ENCODE results near the gene VWA2. TPM values are rescaled to one million over a fixed set of nuclear protein-coding genes. Genes with fewer than 3 reads are reported as not detected.

The VWA2 gene
- polyA plus RNA-seq, 1 donor from 2014 or later: not detected

- no peak overlapping the region for H3K27ac ChIP-seq (ENCODE audit: low read length)
- no peak for TF ChIP-seq TAF1 (IDR thresholded peaks at IDR 0.05; ENCODE audit: low read depth)
- no peak for TF ChIP-seq REST (IDR thresholded peaks at IDR 0.05; ENCODE audit: borderline replicate concordance)
- no peak for TF ChIP-seq CTCF (IDR thresholded peaks at IDR 0.05; ENCODE audit: poor library complexity, severe bottlenecking)
- TF ChIP-seq EZH2 (IDR thresholded peaks at IDR 0.05; ENCODE audit: borderline replicate concordance, insufficient read depth, low read length, poor library complexity, severe bottlenecking): no peak
- no peak for TF ChIP-seq EP300 (conservative IDR thresholded peaks at IDR 0.05; ENCODE audit: poor library complexity, severe bottlenecking)
- TF ChIP-seq MXI1 (conservative IDR thresholded peaks at IDR 0.05; ENCODE audit: poor library complexity, severe bottlenecking): no peak
- TF ChIP-seq SMC3 (conservative IDR thresholded peaks at IDR 0.05; ENCODE audit: poor library complexity): no peak
- no peak for TF ChIP-seq POLR2AphosphoS5 (IDR thresholded peaks at IDR 0.05)
- TF ChIP-seq RAD21 (conservative IDR thresholded peaks at IDR 0.05): no peak
- H3K9ac ChIP-seq (ENCODE audit: low read length): no peak overlapping the region
- no peaks in the 10 kb centered on the region for H3K9me3 ChIP-seq (ENCODE audit: low read length)
- H3K36me3 ChIP-seq (ENCODE audit: insufficient read depth, low read length): no peaks in the 10 kb centered on the region
- no peaks in the 10 kb centered on the region for H4K20me1 ChIP-seq (ENCODE audit: insufficient read depth)
- H3F3A ChIP-seq (ENCODE audit: insufficient read depth, low read length, poor library complexity, severe bottlenecking): no peaks in the 10 kb centered on the region
- H3K79me2 ChIP-seq (replicated peaks; ENCODE audit: insufficient read depth, low read length): no peaks in the 10 kb centered on the region
- H3K4me3 ChIP-seq (ENCODE audit: low read length): no peak overlapping the region
- no peak overlapping the region for H2AFZ ChIP-seq (ENCODE audit: low read depth, low read length)
- H3K4me2 ChIP-seq (ENCODE audit: low read length): no peak overlapping the region
- H3K9me2 ChIP-seq (ENCODE audit: insufficient read depth, low read length): no peaks in the 10 kb centered on the region
- no peaks in the 10 kb centered on the region for H3K27me3 ChIP-seq (ENCODE audit: insufficient read depth, low read depth, low read length)
Observed at GRCh38 chr10:114255227-114255626, 16.2 kb downstream of the VWA2 start.

GRCh38 chr10:114256008-114256765, 17.1 kb downstream of the VWA2 start:
- no peaks in the 10 kb centered on the region for H3K9me2 ChIP-seq (ENCODE audit: insufficient read depth, low read length)
- no peaks in the 10 kb centered on the region for H4K20me1 ChIP-seq (ENCODE audit: insufficient read depth)
- H3K4me2 ChIP-seq (ENCODE audit: low read length): no peak overlapping the region
- no peak overlapping the region for H3K9ac ChIP-seq (ENCODE audit: low read length)
- H3F3A ChIP-seq (ENCODE audit: insufficient read depth, low read length, poor library complexity, severe bottlenecking): no peaks in the 10 kb centered on the region
- no peaks in the 10 kb centered on the region for H3K79me2 ChIP-seq (replicated peaks; ENCODE audit: insufficient read depth, low read length)
- no peaks in the 10 kb centered on the region for H3K27me3 ChIP-seq (ENCODE audit: insufficient read depth, low read depth, low read length)
- TF ChIP-seq RAD21 (conservative IDR thresholded peaks at IDR 0.05) (no peak), REST (IDR thresholded peaks at IDR 0.05; ENCODE audit: borderline replicate concordance) (no peak), TAF1 (IDR thresholded peaks at IDR 0.05; ENCODE audit: low read depth) (no peak), POLR2AphosphoS5 (IDR thresholded peaks at IDR 0.05) (no peak), EZH2 (IDR thresholded peaks at IDR 0.05; ENCODE audit: borderline replicate concordance, insufficient read depth, low read length, poor library complexity, severe bottlenecking) (no peak), SMC3 (conservative IDR thresholded peaks at IDR 0.05; ENCODE audit: poor library complexity) (no peak), MXI1 (conservative IDR thresholded peaks at IDR 0.05; ENCODE audit: poor library complexity, severe bottlenecking) (no peak)
- H3K4me3 ChIP-seq (ENCODE audit: low read length): no peak overlapping the region
- no peaks in the 10 kb centered on the region for H3K36me3 ChIP-seq (ENCODE audit: insufficient read depth, low read length)
- H2AFZ ChIP-seq (ENCODE audit: low read depth, low read length): no peak overlapping the region
- H3K9me3 ChIP-seq (ENCODE audit: low read length): no peaks in the 10 kb centered on the region
- H3K27ac ChIP-seq (ENCODE audit: low read length): no peak overlapping the region

Measured in neural cell (in vitro differentiated cells).